Fibroblast of lung (primary cell): ENCODE measurements around the gene MMP19. TPM values are rescaled to one million over a fixed set of nuclear protein-coding genes. Genes with fewer than 3 reads are reported as not detected.

Experiments
- DNase-seq, 2 donors: peaks; one replicate each; pipeline versions ENCODE4 v3.0.0 to v3.0.0-alpha.2; 2010; ENCODE audit warnings: low read depth in 2 of 2
- H2AFZ ChIP-seq: 2 replicates; pipeline ENCODE4 v1.5.1; 2012; ENCODE audit warnings: low read length, control low read depth, inconsistent platforms
- H3K27ac ChIP-seq: 2 replicates; pipeline ENCODE4 v1.5.1; 2011; ENCODE audit warnings: low read length, control low read depth; ENCODE audit not compliant: insufficient read depth
- H3K27me3 ChIP-seq: 2 replicates; pipeline ENCODE4 v1.5.1; 2011; ENCODE audit warnings: mild to moderate bottlenecking, low read length; ENCODE audit not compliant: control insufficient read depth, insufficient read depth
- H3K36me3 ChIP-seq: 2 replicates; pipeline ENCODE4 v1.5.1; 2011; ENCODE audit warnings: low read length; ENCODE audit not compliant: control insufficient read depth, insufficient read depth
- H3K4me1 ChIP-seq: 2 replicates; pipeline ENCODE4 v1.5.1; 2011; ENCODE audit warnings: low read length; ENCODE audit not compliant: control insufficient read depth, insufficient read depth; ENCODE audit errors: extremely low read depth
- H3K4me2 ChIP-seq: 2 replicates; pipeline ENCODE4 v1.5.1; 2011; ENCODE audit warnings: low read length, control low read depth; ENCODE audit not compliant: insufficient read depth; ENCODE audit errors: extremely low read depth
- H3K4me3 ChIP-seq, 4 experiments: fragments of 200-600 bp in 1 of 4; sonication (generic) in 1 of 4; replicated peaks in 1 of 4; 2 replicates each; pipeline ENCODE4 v1.5.1; 2011 to 2016; ENCODE audit warnings: low read length in 4 of 4, low read depth in 3 of 4, mild to moderate bottlenecking in 3 of 4, control low read depth in 2 of 4, inconsistent platforms in 1 of 4, mixed read lengths in 1 of 4; ENCODE audit not compliant: insufficient read depth in 1 of 4; ENCODE audit errors: control extremely low read depth in 1 of 4
- H3K79me2 ChIP-seq: 2 replicates; pipeline ENCODE4 v1.5.1; 2012; ENCODE audit warnings: mild to moderate bottlenecking, low read length, inconsistent platforms; ENCODE audit not compliant: control insufficient read depth, insufficient read depth
- H3K9ac ChIP-seq: 2 replicates; pipeline ENCODE4 v1.5.1; 2011; ENCODE audit warnings: mild to moderate bottlenecking, low read length, control low read depth; ENCODE audit not compliant: insufficient read depth
- H3K9me3 ChIP-seq: 2 replicates; pipeline ENCODE4 v1.5.1; 2012; ENCODE audit warnings: low read depth, low read length; ENCODE audit not compliant: control insufficient read depth, insufficient read depth
- H4K20me1 ChIP-seq: 2 replicates; pipeline ENCODE4 v1.5.1; 2011; ENCODE audit warnings: low read length; ENCODE audit not compliant: control insufficient read depth, insufficient read depth; ENCODE audit errors: extremely low read depth
- CTCF ChIP-seq, 2 donors: IDR thresholded peaks in 1 of 2; conservative IDR thresholded peaks in 1 of 2; 1 replicate in 1 of 2; 2 replicates in 1 of 2; pipeline ENCODE4 v1.5.1; 2011 to 2012; ENCODE audit warnings: low read length in 2 of 2, control low read depth in 1 of 2, inconsistent platforms in 1 of 2, low read depth in 1 of 2, mild to moderate bottlenecking in 1 of 2
- EZH2 ChIP-seq: IDR thresholded peaks from 2 replicates; pipeline ENCODE4 v1.5.1; 2012; ENCODE audit warnings: low read length, control low read depth, mild to moderate bottlenecking; ENCODE audit errors: missing control alignments
- polyA plus RNA-seq, 2 donors: library from polyadenylated mRNA; depleted of rRNA in 1 of 2; stranded (reverse) in 1 of 2; unstranded in 1 of 2; fragments of >200 nt; gene quantifications; 2 replicates each; pipeline ENCODE4 v1.2.1, GENCODE V29; 2011 to 2012; ENCODE audit warnings: missing spikeins in 1 of 2
- total RNA-seq: library from RNA; depleted of rRNA; stranded (reverse); fragments of >200 nt; gene quantifications from 2 replicates; pipeline ENCODE4 v1.2.1, GENCODE V29; 2014

The MMP19 gene
- total and polyA plus RNA-seq, 2 donors (not counting 1 experiment from before 2014, with no cell fraction given) = 7.1 to 18.3 TPM

GRCh38 chr12:55806982-55807381, 35.8 kb downstream of the MMP19 start:
- H3K36me3 ChIP-seq = peaks cover 3% of the 10 kb centered on the region
- H3K9me3 ChIP-seq = no peaks in the 10 kb centered on the region
- TF ChIP-seq CTCF (conservative IDR thresholded peaks at IDR 0.05 in 1 of 2, IDR thresholded peaks at IDR 0.05 in 1 of 2; ENCODE audit: low read depth in 1 of 2, low read length in 2 of 2) (no peak), EZH2 (no peak)
- H2AFZ ChIP-seq = no peak overlapping the region
- no peaks in the 10 kb centered on the region for H4K20me1 ChIP-seq
- no peak overlapping the region for H3K4me2 ChIP-seq
- H3K4me3 ChIP-seq = no peak overlapping the region
- no peaks in the 10 kb centered on the region for H3K4me1 ChIP-seq
- H3K9ac ChIP-seq = no peak overlapping the region
- no peak for DNase-seq
- no peak overlapping the region for H3K27ac ChIP-seq
- H3K79me2 ChIP-seq = peaks cover 75% of the 10 kb centered on the region
- no peaks in the 10 kb centered on the region for H3K27me3 ChIP-seq

- peaks cover 4% of the 10 kb centered on the region for H3K79me2 ChIP-seq
Observed at GRCh38 chr12:55797550-55797949, 45.2 kb downstream of the MMP19 start.

GRCh38 chr12:55797068-55797467, 45.7 kb downstream of the MMP19 start:
- Histone ChIP-seq H3K4me1 (no peaks in the 10 kb centered on the region), H3K27ac (no peak overlapping the region), H4K20me1 (no peaks in the 10 kb centered on the region), H3K4me3 (no peak overlapping the region), H3K27me3 (no peaks in the 10 kb centered on the region), H3K4me2 (no peak overlapping the region), H3K36me3 (peaks cover 10% of the 10 kb centered on the region), H3K79me2 (peaks cover 4% of the 10 kb centered on the region), H3K9me3 (no peaks in the 10 kb centered on the region), H2AFZ (no peak overlapping the region), H3K9ac (no peak overlapping the region)
- TF ChIP-seq CTCF (conservative IDR thresholded peaks at IDR 0.05 in 1 of 2, IDR thresholded peaks at IDR 0.05 in 1 of 2; ENCODE audit: low read depth in 1 of 2, low read length in 2 of 2) (peak; percentile 67 to 69), EZH2 (no peak)
- DNase-seq = peak; percentile 39 to 71

More at GRCh38 chr12:55797550-55797949, 45.2 kb downstream of the MMP19 start:
- no peak overlapping the region for H3K4me2 ChIP-seq
- no peak overlapping the region for H3K4me3 ChIP-seq
- no peaks in the 10 kb centered on the region for H4K20me1 ChIP-seq
- H2AFZ ChIP-seq = no peak overlapping the region
- H3K36me3 ChIP-seq = peaks cover 10% of the 10 kb centered on the region
- H3K4me1 ChIP-seq = no peaks in the 10 kb centered on the region
- no peak overlapping the region for H3K9ac ChIP-seq
- no peak for TF ChIP-seq CTCF (conservative IDR thresholded peaks at IDR 0.05 in 1 of 2, IDR thresholded peaks at IDR 0.05 in 1 of 2; ENCODE audit: low read depth in 1 of 2, low read length in 2 of 2)
- TF ChIP-seq EZH2 = no peak
- DNase-seq = no peak
- no peaks in the 10 kb centered on the region for H3K9me3 ChIP-seq
- H3K27me3 ChIP-seq = no peaks in the 10 kb centered on the region
- H3K27ac ChIP-seq = no peak overlapping the region
